ENCODE results near the gene RGS17. TPM values are rescaled to one million over a fixed set of nuclear protein-coding genes. Genes with fewer than 3 reads are reported as not detected.

Gene RGS17
- total and polyA plus RNA-seq, 10 of the 15 experiments (the other 5 are each of a cell fraction or from before 2014, with no cell fraction given), result 0.06 to 0.29 (median 0.14) TPM; not detected in 4

DNA sequence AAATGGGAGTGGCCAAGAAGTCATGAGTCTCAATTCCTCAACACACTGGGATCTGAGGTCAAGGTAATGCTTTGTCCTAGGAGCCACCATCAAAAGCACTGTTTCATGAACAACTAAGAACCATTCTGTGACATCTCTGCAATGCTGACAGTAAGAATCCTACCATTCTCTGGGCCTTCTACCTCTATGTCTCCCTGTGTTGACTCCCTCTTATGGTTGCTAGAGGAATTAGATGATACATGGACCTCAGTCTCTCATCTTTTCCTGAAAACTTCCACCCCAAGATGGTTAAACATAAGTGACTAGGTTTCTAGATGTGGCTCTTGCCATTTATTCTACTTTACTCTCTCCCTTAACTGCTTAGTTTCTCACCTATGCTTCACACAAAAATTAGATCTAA lies 137.7 kb downstream of the RGS17 start:
- RAD21 ChIA-PET (ENCODE audit: unreplicated experiment), result no interaction called here
- intact Hi-C loops (cut with micrococcal nuclease; ENCODE audit: unreplicated experiment) (no loop called here), in situ Hi-C loops (cut with MboI) (loop anchor here (25.0 kb wide), 3 partner anchors 1244 to 1744 kb away; partner anchors contain the start of gene SCAF8)
- peak; percentile 59 for ATAC-seq
- TF ChIP-seq YBX1 (IDR thresholded peaks at IDR 0.05) (no peak), CTCF (IDR thresholded peaks at IDR 0.05 in 2 of 3, conservative IDR thresholded peaks at IDR 0.05 in 1 of 3; ENCODE audit: control insufficient read depth in 2 of 3, extremely low read depth in 1 of 3, insufficient read depth in 1 of 3, low read depth in 3 of 3, low read length in 3 of 3) (peak in 1 of 3 experiments; percentile 12; a peak in 1 of 6 replicates)
- Histone ChIP-seq H3K79me2 (ENCODE audit: control insufficient read depth, insufficient read depth, low read length) (peaks cover 44% of the 10 kb centered on the region), H3K4me2 (ENCODE audit: control insufficient read depth, insufficient read depth) (no peak overlapping the region), H3K27ac (ENCODE audit: control insufficient read depth, insufficient read depth) (no peak overlapping the region), H3K4me3 (no peak overlapping the region), H2AFZ (ENCODE audit: control insufficient read depth, low read depth, low read length) (no peak overlapping the region), H3K4me1 (ENCODE audit: control insufficient read depth, insufficient read depth, low read length) (0 out of 2 replicates have a peak, but pooled peaks cover 2% of the 10 kb centered on the region), H3K36me3 (ENCODE audit: control insufficient read depth in 2 of 2, insufficient read depth in 2 of 2, low read length in 1 of 2) (peaks cover 0 to 16% of the 10 kb centered on the region in 2 experiments; a peak in 2 of 4 replicates), H3K9me3 (replicated peaks; ENCODE audit: control insufficient read depth, insufficient read depth, low read length) (no peaks in the 10 kb centered on the region; the same call in 2 of the 3 replicates), H3K27me3 (replicated peaks in 1 of 2; ENCODE audit: control insufficient read depth in 2 of 2, insufficient read depth in 2 of 2, low read length in 1 of 2) (no peaks in the 10 kb centered on the region), H4K20me1 (ENCODE audit: control insufficient read depth, insufficient read depth) (no peaks in the 10 kb centered on the region), H3K9ac (ENCODE audit: control insufficient read depth, insufficient read depth, low read length) (no peak overlapping the region)
- CTCF ChIA-PET, result no interaction called here
- DNase-seq (ENCODE audit: low read depth, low spot score), result no peak
- no TSS peak for BruUV-seq (replicated peaks)
- POLR2A ChIA-PET, result no interaction called here
- FAIRE-seq, result peak; percentile 70
- SMC1A ChIA-PET (ENCODE audit: uncharacterized antibody, unreplicated experiment), result no interaction called here

GRCh38 chr6:152986978-152987377 lies 144.1 kb downstream of the RGS17 start:
- Histone ChIP-seq H3K27me3 (replicated peaks in 1 of 2; ENCODE audit: control insufficient read depth in 2 of 2, insufficient read depth in 2 of 2, low read length in 1 of 2) (no peaks in the 10 kb centered on the region), H3K4me3 (0 out of 2 replicates have a peak overlapping the region, but pooled peaks have one; percentile 11), H4K20me1 (ENCODE audit: control insufficient read depth, insufficient read depth) (no peaks in the 10 kb centered on the region), H3K79me2 (ENCODE audit: control insufficient read depth, insufficient read depth, low read length) (peaks cover 58% of the 10 kb centered on the region), H3K9ac (ENCODE audit: control insufficient read depth, insufficient read depth, low read length) (no peak overlapping the region), H3K9me3 (replicated peaks; ENCODE audit: control insufficient read depth, insufficient read depth, low read length) (no peaks in the 10 kb centered on the region), H3K36me3 (ENCODE audit: control insufficient read depth in 2 of 2, insufficient read depth in 2 of 2, low read length in 1 of 2) (peaks cover 0 to 9% of the 10 kb centered on the region in 2 experiments; a peak in 1 of 4 replicates), H2AFZ (ENCODE audit: control insufficient read depth, low read depth, low read length) (no peak overlapping the region), H3K4me2 (ENCODE audit: control insufficient read depth, insufficient read depth) (no peak overlapping the region), H3K4me1 (ENCODE audit: control insufficient read depth, insufficient read depth, low read length) (peaks cover 5% of the 10 kb centered on the region; the same call in 1 of the 2 replicates), H3K27ac (ENCODE audit: control insufficient read depth, insufficient read depth) (no peak overlapping the region)
- intact Hi-C loops (cut with micrococcal nuclease; ENCODE audit: unreplicated experiment), result no loop called here
- FAIRE-seq (no peak), ATAC-seq (no peak), DNase-seq (ENCODE audit: low read depth, low spot score) (no peak)
- in situ Hi-C loops (cut with MboI), result loop anchor here (25.0 kb wide), 3 partner anchors 1250 to 1750 kb away; partner anchors contain the start of gene SCAF8
- 94% methylated on average over 2 of the region's 2 CpGs for WGBS (ENCODE audit: insufficient coverage, insufficient replicate concordance, low lambda C conversion rate, missing lambda C conversion rate)
- CTCF ChIA-PET, result interaction anchor here (2.8 kb wide), 1 partner anchor 9 kb away, joined by 14 read pairs; no protein-coding TSS in a partner anchor
- SMC1A ChIA-PET (ENCODE audit: uncharacterized antibody, unreplicated experiment), result interaction anchor here (0.8 to 3.2 kb wide), 4 partner anchors 10 to 139 kb away, joined by 3 to 27 read pairs (median 16); no protein-coding TSS in a partner anchor
- RAD21 ChIA-PET (ENCODE audit: unreplicated experiment), result interaction anchor here (1.4 to 4.6 kb wide), 2 partner anchors 9 to 13 kb away, joined by 5 to 22 read pairs; no protein-coding TSS in a partner anchor
- POLR2A ChIA-PET, result interaction anchor here (1.2 to 5.8 kb wide), 2 partner anchors 10 to 12 kb away, joined by 3 to 101 read pairs; partner anchors contain the start of gene MTRF1L
- no TSS peak for BruUV-seq (replicated peaks)
- TF ChIP-seq SMC3 (IDR thresholded peaks at IDR 0.05; ENCODE audit: borderline replicate concordance, low read length), result no peak
- TF ChIP-seq CEBPB (IDR thresholded peaks at IDR 0.05; ENCODE audit: borderline replicate concordance in 1 of 2, low read depth in 2 of 2, low read length in 2 of 2), result no peak
- TF ChIP-seq, protein P1, sequence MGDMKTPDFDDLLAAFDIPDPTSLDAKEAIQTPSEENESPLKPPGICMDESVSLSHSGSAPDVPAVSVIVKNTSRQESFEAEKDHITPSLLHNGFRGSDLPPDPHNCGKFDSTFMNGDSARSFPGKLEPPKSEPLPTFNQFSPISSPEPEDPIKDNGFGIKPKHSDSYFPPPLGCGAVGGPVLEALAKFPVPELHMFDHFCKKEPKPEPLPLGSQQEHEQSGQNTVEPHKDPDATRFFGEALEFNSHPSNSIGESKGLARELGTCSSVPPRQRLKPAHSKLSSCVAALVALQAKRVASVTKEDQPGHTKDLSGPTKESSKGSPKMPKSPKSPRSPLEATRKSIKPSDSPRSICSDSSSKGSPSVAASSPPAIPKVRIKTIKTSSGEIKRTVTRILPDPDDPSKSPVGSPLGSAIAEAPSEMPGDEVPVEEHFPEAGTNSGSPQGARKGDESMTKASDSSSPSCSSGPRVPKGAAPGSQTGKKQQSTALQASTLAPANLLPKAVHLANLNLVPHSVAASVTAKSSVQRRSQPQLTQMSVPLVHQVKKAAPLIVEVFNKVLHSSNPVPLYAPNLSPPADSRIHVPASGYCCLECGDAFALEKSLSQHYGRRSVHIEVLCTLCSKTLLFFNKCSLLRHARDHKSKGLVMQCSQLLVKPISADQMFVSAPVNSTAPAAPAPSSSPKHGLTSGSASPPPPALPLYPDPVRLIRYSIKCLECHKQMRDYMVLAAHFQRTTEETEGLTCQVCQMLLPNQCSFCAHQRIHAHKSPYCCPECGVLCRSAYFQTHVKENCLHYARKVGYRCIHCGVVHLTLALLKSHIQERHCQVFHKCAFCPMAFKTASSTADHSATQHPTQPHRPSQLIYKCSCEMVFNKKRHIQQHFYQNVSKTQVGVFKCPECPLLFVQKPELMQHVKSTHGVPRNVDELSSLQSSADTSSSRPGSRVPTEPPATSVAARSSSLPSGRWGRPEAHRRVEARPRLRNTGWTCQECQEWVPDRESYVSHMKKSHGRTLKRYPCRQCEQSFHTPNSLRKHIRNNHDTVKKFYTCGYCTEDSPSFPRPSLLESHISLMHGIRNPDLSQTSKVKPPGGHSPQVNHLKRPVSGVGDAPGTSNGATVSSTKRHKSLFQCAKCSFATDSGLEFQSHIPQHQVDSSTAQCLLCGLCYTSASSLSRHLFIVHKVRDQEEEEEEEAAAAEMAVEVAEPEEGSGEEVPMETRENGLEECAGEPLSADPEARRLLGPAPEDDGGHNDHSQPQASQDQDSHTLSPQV (IDR thresholded peaks at IDR 0.05), result no peak
- no peak for TF ChIP-seq ATF3 (IDR thresholded peaks at IDR 0.05; ENCODE audit: borderline replicate concordance, extremely low read depth, low read depth, low read length)
- TF ChIP-seq FOXM1 (IDR thresholded peaks at IDR 0.05; ENCODE audit: low read depth, low read length), result no peak
- TF ChIP-seq TCF7 (IDR thresholded peaks at IDR 0.05; ENCODE audit: borderline replicate concordance), result no peak
